KOPT-K1 (cell line): ENCODE measurements around the gene PCSK6.

Experiments
- H3K27ac ChIP-seq: fragments of 200-600 bp; sonication (generic); 2 replicates; pipeline ENCODE4 v1.5.1; 2016; ENCODE audit warnings: antibody characterized with exemption, mild to moderate bottlenecking, low read depth, low read length; ENCODE audit not compliant: poor library complexity, severe bottlenecking
- H3K36me3 ChIP-seq: fragments of 200-600 bp; sonication (generic); 2 replicates; pipeline ENCODE4 v1.5.1; 2017; ENCODE audit warnings: antibody characterized with exemption, mild to moderate bottlenecking, low read length, moderate library complexity; ENCODE audit not compliant: insufficient read depth
- H3K9me3 ChIP-seq: fragments of 200-600 bp; sonication (generic); 2 replicates; pipeline ENCODE4 v1.5.1; 2017; ENCODE audit warnings: antibody characterized with exemption, low read length, mild to moderate bottlenecking; ENCODE audit not compliant: insufficient read depth, poor library complexity, severe bottlenecking

PCSK6 gene

DNA sequence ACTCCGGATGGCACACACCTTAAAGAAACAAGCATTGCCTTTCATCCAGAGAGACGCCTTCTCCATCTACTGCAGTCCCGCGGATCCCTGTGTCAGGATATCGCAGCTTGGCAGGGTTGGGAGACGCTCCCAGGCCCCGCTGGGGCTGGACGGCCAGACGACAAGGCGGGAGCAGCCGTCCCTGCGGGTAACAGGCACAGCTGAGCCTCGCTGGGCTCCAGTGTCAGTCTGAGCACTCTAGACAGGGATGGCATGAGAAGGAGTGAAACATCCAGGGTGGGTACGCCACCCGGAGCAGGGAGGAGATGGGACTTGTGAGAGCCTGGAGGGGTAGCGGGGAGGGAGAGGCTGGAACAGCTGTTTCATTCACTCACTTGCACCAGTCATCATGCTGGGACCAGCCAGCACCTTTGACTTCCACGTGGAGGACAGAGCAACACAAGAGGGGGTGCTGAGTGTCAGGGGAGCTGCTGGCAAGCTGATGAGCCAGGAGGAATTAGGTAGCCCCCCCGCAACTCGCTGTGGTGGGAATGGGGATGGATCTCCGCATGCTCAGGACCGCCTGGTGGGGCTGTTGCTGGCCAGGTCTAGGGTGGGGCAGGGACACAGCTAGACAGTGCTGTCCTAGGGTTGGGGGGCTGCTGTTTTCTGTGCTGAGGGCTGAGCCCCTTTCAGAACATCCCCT, 162.9 kb downstream of the PCSK6 start:
- no peaks in the 10 kb centered on the region for H3K9me3 ChIP-seq
- H3K36me3 ChIP-seq: no peaks in the 10 kb centered on the region
- no peak overlapping the region for H3K27ac ChIP-seq

DNA sequence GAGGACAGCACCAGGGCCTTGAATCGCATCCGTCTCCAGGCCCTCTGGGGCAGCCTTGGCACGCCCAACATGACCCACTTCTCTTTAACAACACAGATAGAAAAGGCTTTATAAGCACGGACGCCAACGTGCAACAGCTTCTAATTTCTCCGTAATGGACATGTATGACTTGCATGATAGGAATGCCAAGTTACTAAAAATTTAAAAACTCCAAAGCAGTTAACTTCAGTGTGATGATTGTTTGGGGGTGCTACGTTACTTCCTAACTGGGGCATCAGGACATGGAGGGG, 163.5 kb downstream of the PCSK6 start:
- H3K27ac ChIP-seq: no peak overlapping the region

DNA sequence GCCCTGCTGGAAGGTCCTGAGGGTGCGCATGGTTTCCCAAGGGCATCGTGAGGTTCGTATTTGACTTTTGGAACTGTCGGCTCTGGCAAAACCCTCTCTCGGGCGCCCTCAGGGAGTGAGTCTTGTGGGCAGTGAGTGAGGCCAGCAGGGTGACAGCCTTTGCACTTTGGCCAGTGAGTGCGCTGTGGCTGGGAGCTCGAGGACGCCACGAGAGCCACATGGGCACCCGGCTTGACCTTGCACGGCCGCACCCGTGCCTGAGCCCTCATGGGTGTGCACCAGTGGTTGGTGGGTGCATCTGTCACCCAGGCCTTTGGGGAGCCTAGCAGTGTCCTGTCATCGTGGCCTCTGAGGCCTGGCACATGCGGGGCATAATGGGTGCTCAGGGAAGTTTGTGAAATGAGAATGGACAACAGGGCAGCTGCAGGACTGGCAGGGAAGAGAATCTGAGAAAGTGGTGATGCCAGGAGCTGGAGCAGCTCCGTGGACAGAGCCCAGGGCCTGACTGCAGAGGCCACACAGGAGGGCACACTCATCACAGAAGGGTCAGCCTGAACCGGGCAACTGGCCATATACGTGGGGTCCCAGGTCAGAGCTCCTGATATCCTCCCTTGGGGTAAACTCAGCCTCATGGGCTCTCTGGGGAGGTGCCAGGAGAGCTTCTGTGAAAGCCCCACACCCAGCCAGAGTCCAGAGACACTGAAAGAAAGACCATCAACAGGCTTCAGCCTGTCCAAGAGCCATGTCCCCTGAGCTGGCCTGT, 164.1 kb downstream of the PCSK6 start:
- Histone ChIP-seq H3K36me3 (no peaks in the 10 kb centered on the region), H3K27ac (no peak overlapping the region)

More for the DNA sequence above, 163.5 kb downstream of the PCSK6 start:
- Histone ChIP-seq H3K36me3 (no peaks in the 10 kb centered on the region), H3K9me3 (no peaks in the 10 kb centered on the region)

DNA sequence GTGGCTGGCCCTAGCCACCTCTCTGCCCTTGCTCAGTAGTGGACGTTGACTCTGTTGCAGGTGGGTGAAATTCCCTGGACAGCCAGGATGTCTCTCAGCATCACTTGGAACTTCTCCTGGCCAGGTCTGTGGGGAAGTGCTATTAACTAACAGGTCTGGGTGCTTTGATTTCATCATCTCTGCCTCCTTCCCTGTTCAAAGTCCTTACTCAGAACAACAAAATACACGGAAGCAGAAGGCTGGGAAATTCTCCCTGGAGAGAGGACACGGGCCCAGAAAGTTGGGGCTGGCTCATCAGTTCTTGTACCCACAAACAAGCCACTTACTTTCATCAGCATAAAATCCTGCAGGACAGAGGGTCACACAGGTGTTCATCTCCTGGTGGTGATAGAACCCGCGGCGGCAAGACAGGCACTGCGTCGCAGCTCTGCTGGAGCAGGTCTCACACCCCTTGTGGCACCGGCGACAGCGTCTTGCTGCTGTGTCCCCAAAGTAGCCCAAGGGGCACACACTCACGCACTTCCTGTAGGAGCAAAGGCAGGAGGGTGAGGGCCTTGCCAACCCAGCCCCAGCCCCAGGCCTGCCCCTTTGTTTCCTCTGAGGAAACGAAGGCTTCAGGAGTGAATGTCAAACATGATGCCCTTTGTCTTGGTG, 164.9 kb downstream of the PCSK6 start:
- H3K36me3 ChIP-seq: no peaks in the 10 kb centered on the region
- H3K9me3 ChIP-seq: no peaks in the 10 kb centered on the region
- no peak overlapping the region for H3K27ac ChIP-seq

More for the DNA sequence above, 164.1 kb downstream of the PCSK6 start:
- H3K9me3 ChIP-seq: no peaks in the 10 kb centered on the region

DNA sequence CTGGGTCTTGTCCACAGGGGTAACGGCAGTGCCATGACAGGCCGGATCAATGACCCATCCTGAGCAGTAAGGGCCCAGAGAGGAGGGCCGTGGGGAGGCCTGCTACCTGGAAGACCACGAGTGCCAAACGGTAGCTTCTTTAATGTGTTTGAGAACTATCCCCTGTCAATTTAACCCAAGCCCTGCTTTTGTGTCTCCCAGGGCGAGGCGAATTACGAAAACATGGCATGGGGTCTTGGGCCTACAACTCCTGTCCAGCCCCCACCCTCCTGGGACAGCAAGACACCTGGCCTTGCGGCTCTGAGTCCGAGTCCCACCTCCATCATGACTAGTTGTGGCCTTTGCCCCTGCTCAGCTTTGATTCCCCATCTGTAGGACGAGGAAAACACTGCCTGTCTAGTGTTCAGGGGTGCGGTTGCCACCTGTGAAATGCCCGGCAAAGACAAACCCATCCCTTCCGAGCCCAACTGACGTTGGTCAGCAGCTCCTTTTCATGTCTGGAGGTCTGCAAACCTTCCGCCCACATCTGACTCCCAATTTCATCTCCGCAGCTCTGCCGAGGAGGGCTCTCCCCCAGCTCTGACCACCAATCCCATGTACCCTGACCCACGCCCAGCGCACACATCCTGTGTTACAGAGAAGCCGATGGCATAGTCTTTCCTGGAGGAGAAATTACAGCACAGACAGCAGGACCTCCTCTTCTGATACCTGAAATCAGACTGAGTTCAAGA, 165.5 kb downstream of the PCSK6 start:
- H3K36me3 ChIP-seq: no peaks in the 10 kb centered on the region
- no peak overlapping the region for H3K27ac ChIP-seq
- H3K9me3 ChIP-seq: no peaks in the 10 kb centered on the region

DNA sequence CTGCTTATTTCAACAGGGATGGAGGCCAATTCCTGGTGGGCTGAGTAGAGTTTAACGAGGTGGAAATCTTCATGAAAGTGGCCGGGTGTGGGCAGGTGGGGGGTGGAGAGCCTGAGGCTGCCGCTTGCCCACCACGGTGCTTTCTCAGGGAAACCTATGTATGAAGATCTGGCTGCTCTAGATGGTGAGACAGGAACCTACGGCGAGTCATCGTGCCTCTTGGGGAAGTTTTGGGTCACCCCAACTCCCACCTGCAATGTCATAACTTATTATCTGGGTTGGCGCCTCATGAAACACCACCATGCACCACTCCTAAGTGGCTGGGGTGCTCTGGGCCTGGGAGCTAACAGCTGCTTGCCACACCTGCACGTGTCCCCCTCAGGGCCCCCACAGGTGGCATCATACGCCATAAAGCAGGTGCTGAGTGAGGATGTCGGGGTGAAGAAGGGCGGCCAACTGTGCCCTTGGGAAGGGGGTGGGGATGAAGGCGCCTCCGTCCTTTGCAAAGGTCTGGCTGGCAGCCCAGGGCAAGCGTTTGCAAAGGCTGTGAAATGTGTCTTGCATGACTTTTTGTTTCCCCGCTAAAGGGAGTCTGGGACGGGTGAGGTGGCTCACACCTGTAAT, 166.5 kb downstream of the PCSK6 start:
- Histone ChIP-seq H3K36me3 (no peaks in the 10 kb centered on the region), H3K27ac (no peak overlapping the region), H3K9me3 (no peaks in the 10 kb centered on the region)

DNA sequence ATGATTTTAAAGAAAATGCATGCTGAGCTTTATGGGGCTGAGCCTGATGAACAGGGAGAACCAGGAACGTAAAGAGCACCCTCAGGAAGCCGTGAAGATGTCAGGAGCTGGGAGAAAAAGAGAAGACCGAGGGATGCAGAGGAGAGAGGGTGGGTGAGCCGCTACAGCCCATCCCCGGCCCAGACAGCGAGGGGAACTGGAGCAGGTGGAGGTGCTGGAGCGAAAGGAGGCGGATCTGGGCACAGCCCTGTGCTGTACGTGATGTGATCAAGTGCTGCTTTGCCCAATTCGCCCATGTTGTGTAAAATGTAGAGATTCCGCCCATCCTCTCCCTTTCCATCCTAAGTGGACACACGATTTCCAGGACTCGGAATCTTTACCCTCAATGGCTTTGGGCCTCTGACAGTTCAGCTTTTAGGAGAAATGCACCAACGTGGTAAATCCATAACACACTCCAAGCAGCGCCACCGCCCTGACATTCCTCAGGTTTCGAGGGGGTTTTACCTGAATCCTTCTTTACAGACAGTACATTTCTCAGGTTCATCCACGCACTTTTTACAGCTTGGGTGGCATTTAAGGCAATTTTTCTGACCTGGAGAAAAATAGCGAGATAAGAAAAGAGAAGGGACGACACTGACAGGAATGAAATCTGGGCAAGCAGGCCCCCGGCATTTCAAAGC, 167.4 kb downstream of the PCSK6 start:
- Histone ChIP-seq H3K36me3 (no peaks in the 10 kb centered on the region), H3K27ac (no peak overlapping the region), H3K9me3 (no peaks in the 10 kb centered on the region)

DNA sequence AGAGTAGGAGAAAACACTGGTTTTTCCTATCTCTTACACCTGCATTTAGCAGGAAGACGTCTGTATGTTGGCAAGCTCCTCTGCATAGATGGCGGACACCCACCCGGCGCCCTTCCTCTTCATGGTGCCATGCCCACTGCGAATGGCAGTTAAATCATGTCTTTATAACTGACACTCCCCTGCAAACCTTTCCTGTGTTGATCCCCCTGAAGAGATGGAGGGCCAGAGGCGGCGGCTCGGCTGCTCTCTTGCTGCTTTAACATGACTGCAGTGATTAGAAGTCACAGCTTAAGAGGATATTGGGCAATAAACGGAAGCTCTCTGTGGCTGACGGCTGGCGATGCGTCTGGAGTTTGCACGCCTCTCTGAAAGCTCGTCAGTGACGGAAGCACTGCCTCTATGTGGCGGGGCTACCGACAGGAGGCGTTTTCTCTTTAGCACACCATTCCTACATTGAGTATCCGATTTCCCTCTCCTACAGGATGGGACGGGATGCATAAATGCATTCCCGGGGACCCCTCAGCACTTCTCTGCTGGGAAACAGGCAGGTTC, 168.9 kb downstream of the PCSK6 start:
- no peak overlapping the region for H3K27ac ChIP-seq
- no peaks in the 10 kb centered on the region for H3K9me3 ChIP-seq
- H3K36me3 ChIP-seq: no peaks in the 10 kb centered on the region

DNA sequence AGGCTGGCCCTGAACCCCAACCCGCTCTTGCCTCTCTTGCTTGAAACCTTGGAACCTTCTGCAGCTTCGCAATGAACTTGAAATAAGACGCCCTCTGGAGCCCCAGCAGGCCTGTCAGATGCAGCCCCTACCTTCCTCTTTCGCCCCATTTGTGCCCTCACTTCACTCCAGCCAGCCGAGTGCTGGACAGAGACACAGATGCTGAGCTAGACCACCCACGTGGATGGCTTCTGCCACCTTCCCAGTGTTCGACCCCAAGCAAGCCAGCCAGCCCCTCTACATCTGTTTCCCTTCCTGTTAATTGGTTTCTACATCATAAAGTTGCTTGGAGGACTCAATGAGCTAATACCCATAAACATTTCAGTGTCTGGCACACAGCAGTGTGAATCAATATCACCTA, 170.7 kb downstream of the PCSK6 start:
- H3K9me3 ChIP-seq: no peaks in the 10 kb centered on the region
- no peak overlapping the region for H3K27ac ChIP-seq
- H3K36me3 ChIP-seq: no peaks in the 10 kb centered on the region

DNA sequence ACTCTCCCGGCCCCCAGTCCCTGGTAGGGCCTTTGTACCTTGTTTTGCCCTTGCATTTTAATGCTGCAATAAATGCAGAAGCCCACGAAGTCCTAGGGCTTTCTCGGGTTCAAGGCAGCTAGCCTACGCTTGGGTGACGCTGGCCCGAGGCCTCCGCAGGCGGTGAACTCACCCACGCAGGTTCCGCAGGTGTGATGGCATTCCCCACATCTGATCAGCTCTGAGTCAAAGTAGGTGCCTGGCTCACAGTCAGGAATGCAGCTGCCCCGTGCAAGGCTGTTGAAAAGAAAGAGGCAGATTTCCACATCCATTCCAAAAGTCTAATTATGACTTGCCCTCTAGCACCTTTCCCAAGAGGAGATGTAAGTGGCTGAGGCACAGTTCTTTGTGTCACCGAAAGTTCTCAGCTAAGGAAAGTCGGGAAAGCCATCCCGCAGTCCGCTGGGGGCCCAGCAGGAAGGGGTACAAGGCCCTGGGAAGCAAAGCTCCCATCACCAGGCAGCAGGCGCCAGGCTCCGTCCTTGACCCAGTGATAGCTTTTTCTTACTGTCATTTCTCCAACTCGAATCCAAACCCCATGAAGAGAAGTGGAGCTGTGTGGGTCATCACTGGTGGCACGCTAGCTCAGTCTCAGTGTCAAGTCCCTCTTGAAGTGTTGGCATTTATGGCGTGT, 171.2 kb downstream of the PCSK6 start:
- Histone ChIP-seq H3K36me3 (no peaks in the 10 kb centered on the region), H3K9me3 (no peaks in the 10 kb centered on the region), H3K27ac (no peak overlapping the region)

DNA sequence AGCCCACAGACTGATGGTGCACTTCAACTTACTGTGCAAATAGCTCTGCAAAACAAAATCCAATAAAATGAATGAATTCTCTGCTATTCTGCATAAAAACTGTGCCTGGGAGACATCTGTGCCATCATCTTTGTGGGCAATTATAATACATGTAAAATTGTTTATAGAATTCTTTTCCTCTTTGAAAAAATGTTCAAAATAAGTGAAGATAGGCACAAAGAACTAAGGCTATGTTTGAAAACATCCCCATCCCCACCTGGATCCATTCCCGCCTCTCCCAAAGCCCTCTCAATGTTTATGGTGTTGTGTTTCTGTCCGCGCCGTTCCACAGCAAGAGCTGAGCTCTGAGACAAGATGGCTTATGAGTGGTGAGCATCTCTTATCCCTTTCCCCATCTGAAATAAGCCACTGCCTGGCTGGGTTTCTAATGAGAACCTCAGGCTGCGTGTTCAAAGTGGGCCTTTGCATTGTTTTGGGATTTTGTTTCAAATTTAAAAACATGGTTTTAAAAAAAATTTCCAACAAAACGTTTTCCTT, 172.1 kb downstream of the PCSK6 start:
- Histone ChIP-seq H3K9me3 (no peaks in the 10 kb centered on the region), H3K36me3 (no peaks in the 10 kb centered on the region), H3K27ac (no peak overlapping the region)

DNA sequence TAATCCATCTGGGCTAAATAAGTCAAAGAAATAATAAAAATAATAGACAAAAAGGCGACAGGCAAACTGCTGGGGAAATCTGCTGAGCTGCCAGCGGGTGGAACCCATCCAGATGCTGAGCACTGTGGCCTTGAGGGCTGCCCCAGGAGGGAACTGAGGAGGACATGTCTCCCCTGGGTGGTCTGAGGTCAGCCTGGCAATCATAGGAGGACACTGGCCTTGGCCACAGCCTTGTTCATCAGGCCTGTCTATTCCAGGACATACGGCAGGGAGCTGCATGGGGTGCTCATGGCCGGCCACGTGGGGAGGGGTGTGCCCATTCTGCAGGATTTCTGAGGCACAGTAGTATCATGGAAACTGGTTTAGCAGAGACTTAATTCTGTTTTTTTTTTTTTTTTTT, 173.0 kb downstream of the PCSK6 start:
- Histone ChIP-seq H3K9me3 (no peaks in the 10 kb centered on the region), H3K27ac (no peak overlapping the region), H3K36me3 (no peaks in the 10 kb centered on the region)

DNA sequence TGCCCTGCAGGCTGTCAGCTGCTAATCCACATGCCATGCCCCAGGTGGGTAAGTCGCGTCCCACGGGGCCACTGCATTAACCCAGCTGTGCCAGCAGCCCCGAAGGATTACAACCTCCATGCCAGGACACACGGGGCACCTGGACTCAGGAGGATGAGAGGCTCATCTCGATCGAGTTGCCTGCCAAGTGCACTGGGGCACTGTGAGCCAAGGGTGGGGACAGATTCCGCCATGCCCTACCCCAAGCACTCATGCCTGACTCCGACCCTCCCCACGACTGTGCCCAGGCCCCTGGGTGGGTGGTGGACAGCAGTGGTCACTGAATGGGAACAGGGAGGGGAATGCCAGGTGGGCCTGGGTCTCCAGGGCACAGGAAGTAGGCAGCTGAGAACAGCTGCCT, 173.8 kb downstream of the PCSK6 start:
- no peaks in the 10 kb centered on the region for H3K36me3 ChIP-seq
- H3K9me3 ChIP-seq: no peaks in the 10 kb centered on the region
- H3K27ac ChIP-seq: no peak overlapping the region
